CD4-positive, CD25-positive, alpha-beta regulatory T cell (primary cell): ENCODE data around the gene LECT2. TPM values are rescaled to one million over a fixed set of nuclear protein-coding genes. Genes with fewer than 3 reads are reported as not detected.

Experiments used
- ATAC-seq, 2 donors: fragments of 150-1000 bp; cut with Tn5 transposase; one replicate each; pipeline ENCODE4 v1.10.0; 2021; ENCODE audit warnings: low read depth in 2 of 2, moderate number of reproducible peaks in 2 of 2, moderate library complexity in 1 of 2
- DNase-seq, 3 donors: peaks; one replicate each; pipeline versions ENCODE4 v3.0.0 to v3.0.0-alpha.2; 2012 to 2022; ENCODE audit warnings: mixed read lengths in 1 of 3
- H3K27ac ChIP-seq: one replicate; pipeline ENCODE4 v1.7.0; 2013; ENCODE audit warnings: mild to moderate bottlenecking, low read length; ENCODE audit not compliant: insufficient read depth, poor library complexity, severe bottlenecking
- H3K27me3 ChIP-seq: one replicate; pipeline ENCODE4 v1.7.0; 2013; ENCODE audit warnings: low read length; ENCODE audit not compliant: control insufficient read depth, insufficient read depth
- H3K36me3 ChIP-seq: one replicate; pipeline ENCODE4 v1.7.0; 2013; ENCODE audit warnings: mild to moderate bottlenecking, low read length, moderate library complexity; ENCODE audit not compliant: control insufficient read depth, insufficient read depth
- H3K4me1 ChIP-seq: 2 replicates; pipeline ENCODE4 v1.7.0; 2013; ENCODE audit warnings: mild to moderate bottlenecking, low read length; ENCODE audit not compliant: insufficient read depth, control insufficient read depth, poor library complexity, severe bottlenecking
- H3K4me3 ChIP-seq: one replicate; pipeline ENCODE4 v1.7.0; 2013; ENCODE audit warnings: low read depth, mild to moderate bottlenecking, low read length, moderate library complexity
- H3K9me3 ChIP-seq, 2 experiments: 1 replicate in 1 of 2; 2 replicates in 1 of 2; pipeline ENCODE4 v1.7.0; 2013; ENCODE audit warnings: low read length in 2 of 2, mild to moderate bottlenecking in 1 of 2, moderate library complexity in 1 of 2; ENCODE audit not compliant: control insufficient read depth in 2 of 2
- H3K27ac Mint-ChIP-seq, 3 donors: one replicate each; pipeline ENCODE4 v1.8.0; 2020 to 2022; ENCODE audit warnings: mild to moderate bottlenecking in 3 of 3, mixed read lengths in 3 of 3, moderate library complexity in 2 of 3
- H3K27me3 Mint-ChIP-seq: one replicate; pipeline ENCODE4 v1.8.0; 2022; ENCODE audit warnings: mild to moderate bottlenecking, mixed read lengths
- H3K36me3 Mint-ChIP-seq: one replicate; pipeline ENCODE4 v1.8.0; 2020; ENCODE audit warnings: mixed read lengths
- H3K4me1 Mint-ChIP-seq, 4 donors: one replicate each; pipeline ENCODE4 v1.8.0; 2020 to 2022; ENCODE audit warnings: mixed read lengths in 4 of 4, mild to moderate bottlenecking in 1 of 4
- H3K4me3 Mint-ChIP-seq, 4 donors: one replicate each; pipeline ENCODE4 v1.8.0; 2020 to 2022; ENCODE audit warnings: mild to moderate bottlenecking in 4 of 4, mixed read lengths in 4 of 4, moderate library complexity in 3 of 4
- H3K9me3 Mint-ChIP-seq, 7 donors: one replicate each; pipeline ENCODE4 v1.8.0; 2020 to 2022; ENCODE audit warnings: mixed read lengths in 7 of 7, mild to moderate bottlenecking in 3 of 7, moderate library complexity in 2 of 7
- polyA plus RNA-seq, 4 donors: library from polyadenylated mRNA; unstranded; fragments of 300-500 nt; fragmentation: Illumina TruSeq; gene quantifications; one replicate each; pipeline ENCODE4 v1.2.3, GENCODE V29; 2021
- total RNA-seq: library from RNA; stranded (reverse); gene quantifications from one replicate; pipeline ENCODE4 v1.2.3, GENCODE V29; 2022

LECT2 gene
- total and polyA plus RNA-seq, 5 donors from 2014 or later: not detected

DNA sequence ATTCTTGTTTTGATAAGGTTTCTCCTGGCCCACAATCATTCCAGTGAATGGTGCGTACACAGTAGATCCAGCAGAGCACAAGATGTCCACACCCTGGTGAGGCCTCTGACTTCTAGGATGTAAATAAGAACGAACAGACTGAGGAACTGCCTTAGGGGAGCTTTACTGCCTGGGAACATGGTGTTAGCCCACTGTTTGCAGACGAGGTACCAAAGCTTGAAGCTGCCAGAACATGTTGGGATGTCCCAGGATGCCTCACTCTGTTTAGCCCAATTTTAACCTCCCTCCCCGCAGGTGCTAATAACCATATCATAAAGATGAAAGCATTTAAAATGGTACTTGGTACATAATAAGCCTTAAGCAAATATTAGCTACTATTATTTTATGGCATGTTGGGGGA is 3.5 kb downstream of the LECT2 start:
- H3K27me3 Mint-ChIP-seq: peaks cover 11% of the 10 kb centered on the region
- peaks cover 2% of the 10 kb centered on the region for H3K27me3 ChIP-seq
- no peaks in the 10 kb centered on the region for H3K36me3 ChIP-seq
- no peak overlapping the region for H3K27ac Mint-ChIP-seq
- H3K4me1 ChIP-seq: no peaks in the 10 kb centered on the region
- no peak overlapping the region for H3K27ac ChIP-seq
- ATAC-seq (no peak), DNase-seq (no peak)
- H3K36me3 Mint-ChIP-seq: no peaks in the 10 kb centered on the region
- H3K4me3 ChIP-seq: no peak overlapping the region
- H3K4me1 Mint-ChIP-seq: no peaks in the 10 kb centered on the region
- no peaks in the 10 kb centered on the region for H3K9me3 ChIP-seq
- H3K9me3 Mint-ChIP-seq: peaks cover 0 to 2% (median 0%) of the 10 kb centered on the region in 7 donors
- no peak overlapping the region for H3K4me3 Mint-ChIP-seq

DNA sequence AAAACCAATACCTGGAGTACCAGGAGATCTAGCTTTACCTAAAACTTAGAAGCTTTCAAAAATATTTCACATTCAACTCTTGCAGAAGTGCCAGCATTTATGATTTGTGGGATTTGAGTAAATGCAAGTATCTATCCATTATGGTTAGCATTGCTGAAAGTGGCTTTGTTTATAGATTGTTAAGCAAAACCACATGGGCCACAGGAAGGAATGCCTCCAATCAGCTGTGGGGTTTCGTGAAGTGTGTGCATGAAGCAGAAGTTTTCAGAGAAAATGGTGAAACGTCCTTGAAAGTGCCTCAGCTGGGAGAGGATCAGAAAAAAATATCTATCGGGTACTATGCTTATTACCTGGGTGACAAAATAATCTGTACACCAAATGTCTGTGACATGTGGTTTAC is 4.2 kb downstream of the LECT2 start:
- no peak overlapping the region for H3K27ac Mint-ChIP-seq
- Histone ChIP-seq H3K4me1 (no peaks in the 10 kb centered on the region), H3K27ac (no peak overlapping the region), H3K4me3 (no peak overlapping the region), H3K9me3 (no peaks in the 10 kb centered on the region), H3K27me3 (peaks cover 2% of the 10 kb centered on the region), H3K36me3 (no peaks in the 10 kb centered on the region)
- DNase-seq (no peak), ATAC-seq (no peak)
- no peaks in the 10 kb centered on the region for H3K36me3 Mint-ChIP-seq
- H3K27me3 Mint-ChIP-seq: peaks cover 11% of the 10 kb centered on the region
- peaks cover 0 to 2% (median 0%) of the 10 kb centered on the region in 7 donors for H3K9me3 Mint-ChIP-seq
- no peak overlapping the region for H3K4me3 Mint-ChIP-seq
- H3K4me1 Mint-ChIP-seq: no peaks in the 10 kb centered on the region

GRCh38 chr5:135944967-135945560 is 9.7 kb downstream of the LECT2 start:
- H3K4me3 ChIP-seq: no peak overlapping the region
- DNase-seq (peak in 2 of 3 donors; percentile 23 to 53), ATAC-seq (no peak)
- no peaks in the 10 kb centered on the region for H3K4me1 Mint-ChIP-seq
- no peaks in the 10 kb centered on the region for H3K36me3 ChIP-seq
- no peak overlapping the region for H3K27ac Mint-ChIP-seq
- H3K4me3 Mint-ChIP-seq: no peak overlapping the region
- H3K36me3 Mint-ChIP-seq: no peaks in the 10 kb centered on the region
- no peak overlapping the region for H3K27ac ChIP-seq
- H3K27me3 ChIP-seq: peaks cover 2% of the 10 kb centered on the region
- peaks cover 15% of the 10 kb centered on the region for H3K27me3 Mint-ChIP-seq
- H3K9me3 Mint-ChIP-seq: peaks cover 0 to 2% (median 0%) of the 10 kb centered on the region in 7 donors
- no peaks in the 10 kb centered on the region for H3K9me3 ChIP-seq
- H3K4me1 ChIP-seq: no peaks in the 10 kb centered on the region

DNA sequence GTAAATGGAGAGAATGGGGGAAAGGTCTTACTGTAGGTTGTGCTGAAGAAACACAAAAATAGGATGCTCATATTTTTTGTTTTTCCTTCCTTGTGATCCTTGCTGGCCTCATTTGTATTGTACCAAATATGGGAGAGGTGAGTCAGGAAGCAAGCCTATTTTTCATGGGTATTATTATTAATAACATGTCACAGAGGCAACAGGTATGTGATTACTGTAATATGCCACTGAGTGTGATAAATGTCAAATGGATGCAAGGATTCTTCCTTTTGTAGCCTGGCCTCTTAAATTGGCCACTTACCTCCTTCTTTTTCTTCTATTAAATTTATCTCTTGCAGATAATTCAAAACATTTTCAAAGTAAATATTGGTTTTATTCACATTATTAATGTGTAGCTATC is 10.2 kb downstream of the LECT2 start:
- Mint-ChIP-seq H3K9me3 (peaks cover 0 to 2% (median 0%) of the 10 kb centered on the region in 7 donors), H3K36me3 (no peaks in the 10 kb centered on the region), H3K4me1 (no peaks in the 10 kb centered on the region), H3K27ac (no peak overlapping the region), H3K27me3 (peaks cover 15% of the 10 kb centered on the region), H3K4me3 (no peak overlapping the region)
- H3K27ac ChIP-seq: no peak overlapping the region
- H3K27me3 ChIP-seq: peaks cover 2% of the 10 kb centered on the region
- H3K36me3 ChIP-seq: no peaks in the 10 kb centered on the region
- ATAC-seq (no peak), DNase-seq (no peak)
- H3K4me1 ChIP-seq: no peaks in the 10 kb centered on the region
- H3K4me3 ChIP-seq: no peak overlapping the region
- H3K9me3 ChIP-seq: no peaks in the 10 kb centered on the region

DNA sequence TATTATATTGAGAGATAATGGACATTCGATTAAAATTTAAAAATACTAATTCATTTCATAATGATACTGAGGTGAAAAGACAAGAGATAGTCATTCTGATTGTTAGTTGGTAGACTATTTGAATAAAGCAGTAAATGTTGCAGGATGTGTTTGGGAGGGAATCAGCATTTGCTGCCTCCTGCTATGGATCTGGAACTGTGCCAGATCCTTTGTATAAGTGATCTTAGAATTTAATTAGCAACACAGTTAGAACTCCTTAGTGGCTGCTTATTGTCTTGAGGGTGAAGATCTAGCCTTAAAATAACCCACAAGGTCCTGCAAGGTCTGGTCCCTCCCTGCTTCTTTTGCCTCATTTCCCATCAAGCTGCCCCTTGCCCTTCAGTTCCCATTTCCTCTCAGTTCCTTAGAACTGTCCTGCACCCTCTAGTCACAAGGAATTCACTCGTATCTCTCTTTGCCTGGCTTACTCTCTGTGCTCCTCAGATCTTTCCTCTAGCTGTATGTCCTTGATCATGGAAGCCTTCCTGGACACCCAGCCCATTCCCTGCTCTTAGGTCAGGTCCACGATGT is 12.5 kb downstream of the LECT2 start:
- H3K4me1 ChIP-seq: no peaks in the 10 kb centered on the region
- Mint-ChIP-seq H3K27ac (no peak overlapping the region), H3K36me3 (no peaks in the 10 kb centered on the region), H3K4me3 (no peak overlapping the region), H3K9me3 (peaks cover 0 to 2% (median 0%) of the 10 kb centered on the region in 7 donors), H3K4me1 (no peaks in the 10 kb centered on the region), H3K27me3 (peaks cover 24% of the 10 kb centered on the region)
- no peak for DNase-seq
- peaks cover 2% of the 10 kb centered on the region for H3K27me3 ChIP-seq
- no peaks in the 10 kb centered on the region for H3K9me3 ChIP-seq
- H3K27ac ChIP-seq: no peak overlapping the region
- no peak overlapping the region for H3K4me3 ChIP-seq
- no peaks in the 10 kb centered on the region for H3K36me3 ChIP-seq
- ATAC-seq: no peak

DNA sequence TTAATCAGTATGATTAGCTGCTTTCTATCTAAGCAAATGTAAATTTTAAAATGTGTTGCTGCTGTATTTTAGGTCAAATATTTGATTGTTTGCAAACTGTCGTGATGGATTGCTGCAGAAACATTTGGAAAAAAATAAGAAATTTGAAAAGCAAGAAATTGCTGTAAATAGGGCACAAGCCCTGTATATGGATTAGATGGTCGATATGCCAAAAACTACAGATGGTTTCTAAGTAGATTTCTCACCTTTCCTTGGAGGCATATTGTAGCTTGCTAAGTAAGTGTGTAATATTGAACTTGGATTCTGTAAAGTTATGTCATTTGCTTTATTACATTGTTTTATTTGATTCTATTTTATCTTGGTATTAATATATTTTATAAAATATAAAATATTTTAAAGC is 13.1 kb downstream of the LECT2 start:
- H3K4me3 ChIP-seq: no peak overlapping the region
- no peaks in the 10 kb centered on the region for H3K9me3 ChIP-seq
- H3K9me3 Mint-ChIP-seq: peaks cover 0 to 2% (median 0%) of the 10 kb centered on the region in 7 donors
- H3K27ac ChIP-seq: no peak overlapping the region
- H3K27me3 ChIP-seq: peaks cover 2% of the 10 kb centered on the region
- DNase-seq: no peak
- H3K4me3 Mint-ChIP-seq: no peak overlapping the region
- H3K4me1 Mint-ChIP-seq: no peaks in the 10 kb centered on the region
- ATAC-seq: no peak
- no peak overlapping the region for H3K27ac Mint-ChIP-seq
- peaks cover 30% of the 10 kb centered on the region for H3K27me3 Mint-ChIP-seq
- no peaks in the 10 kb centered on the region for H3K4me1 ChIP-seq
- no peaks in the 10 kb centered on the region for H3K36me3 Mint-ChIP-seq
- no peaks in the 10 kb centered on the region for H3K36me3 ChIP-seq

GRCh38 chr5:135937245-135937911 is 17.4 kb downstream of the LECT2 start:
- Histone ChIP-seq H3K27ac (no peak overlapping the region), H3K4me3 (no peak overlapping the region), H3K4me1 (no peaks in the 10 kb centered on the region), H3K27me3 (peaks cover 6% of the 10 kb centered on the region), H3K36me3 (no peaks in the 10 kb centered on the region), H3K9me3 (no peaks in the 10 kb centered on the region)
- Mint-ChIP-seq H3K27me3 (peaks cover 37% of the 10 kb centered on the region), H3K4me3 (no peak overlapping the region), H3K4me1 (no peaks in the 10 kb centered on the region), H3K36me3 (no peaks in the 10 kb centered on the region), H3K9me3 (peaks cover 0 to 3% (median 0%) of the 10 kb centered on the region in 7 donors), H3K27ac (no peak overlapping the region)
- DNase-seq (no peak), ATAC-seq (no peak)

- ATAC-seq (no peak), DNase-seq (no peak)
- Mint-ChIP-seq H3K9me3 (peaks cover 0 to 3% (median 0%) of the 10 kb centered on the region in 7 donors), H3K4me1 (no peaks in the 10 kb centered on the region), H3K27ac (no peak overlapping the region), H3K27me3 (peaks cover 44% of the 10 kb centered on the region), H3K36me3 (no peaks in the 10 kb centered on the region), H3K4me3 (no peak overlapping the region)
- peaks cover 17% of the 10 kb centered on the region for H3K27me3 ChIP-seq
- no peaks in the 10 kb centered on the region for H3K4me1 ChIP-seq
- H3K9me3 ChIP-seq: no peaks in the 10 kb centered on the region
- H3K27ac ChIP-seq: no peak overlapping the region
- no peaks in the 10 kb centered on the region for H3K36me3 ChIP-seq
- H3K4me3 ChIP-seq: no peak overlapping the region
Observed at GRCh38 chr5:135934939-135935338, 19.8 kb downstream of the LECT2 start.
